Cardiac muscle cell (in vitro differentiated cells and primary cell): ENCODE measurements around the gene APOL3. TPM values are rescaled to one million over a fixed set of nuclear protein-coding genes. Genes with fewer than 3 reads are reported as not detected.
"Not testable (repeated sequence)": the region's sequence is repeated elsewhere in the genome, so short reads cannot be mapped to it uniquely, and the experiment has no call there.

Source experiments
- DNase-seq, 2 donors: peaks; one replicate each; pipeline versions ENCODE4 v3.0.0 to v3.0.0-alpha.2; 2010 to 2017; ENCODE audit warnings: low read depth in 1 of 2, low spot score in 1 of 2
- H3K27ac ChIP-seq: fragments of 200-600 bp; sonication (generic); 2 replicates; pipeline ENCODE4 v1.5.1; 2016
- H3K27me3 ChIP-seq: fragments of 200-600 bp; sonication (generic); 2 replicates; pipeline ENCODE4 v1.6.0; 2016; ENCODE audit warnings: control low read depth
- H3K36me3 ChIP-seq: fragments of 200-600 bp; sonication (generic); 2 replicates; pipeline ENCODE4 v1.5.1; 2016; ENCODE audit warnings: control low read depth
- H3K4me1 ChIP-seq: fragments of 200-600 bp; sonication (generic); 2 replicates; pipeline ENCODE4 v1.8.1; 2017; ENCODE audit warnings: low read depth, mild to moderate bottlenecking, mixed run types
- H3K4me3 ChIP-seq: fragments of 200-600 bp; sonication (generic); 2 replicates; pipeline ENCODE4 v1.5.1; 2016; ENCODE audit warnings: mild to moderate bottlenecking
- H3K9me3 ChIP-seq: fragments of 200-600 bp; sonication (generic); 2 replicates; pipeline ENCODE4 v1.5.1; 2017; ENCODE audit warnings: low read depth, mild to moderate bottlenecking, control low read depth
- polyA plus RNA-seq: library from polyadenylated mRNA; unstranded; fragments of >200 nt; fragmentation: Nextera tagmentation; extraction: Ambion mirVana; gene quantifications from 2 replicates; pipeline ENCODE4 v1.2.1, GENCODE V29; 2016
- total RNA-seq: library from RNA; depleted of rRNA; stranded (reverse); fragments of >200 nt; gene quantifications from 2 replicates; pipeline ENCODE4 v1.2.3, GENCODE V29; 2016
- TF ChIP-seq, protein P1 (sequence below): IDR thresholded peaks from 2 replicates; pipeline ENCODE4 v1.5.1; 2012; ENCODE audit warnings: low read depth, mild to moderate bottlenecking, low read length

Gene APOL3
- total and polyA plus RNA-seq, 2 experiments from 2014 or later = not detected

- no peaks in the 10 kb centered on the region for H3K9me3 ChIP-seq
- TF ChIP-seq, protein P1, sequence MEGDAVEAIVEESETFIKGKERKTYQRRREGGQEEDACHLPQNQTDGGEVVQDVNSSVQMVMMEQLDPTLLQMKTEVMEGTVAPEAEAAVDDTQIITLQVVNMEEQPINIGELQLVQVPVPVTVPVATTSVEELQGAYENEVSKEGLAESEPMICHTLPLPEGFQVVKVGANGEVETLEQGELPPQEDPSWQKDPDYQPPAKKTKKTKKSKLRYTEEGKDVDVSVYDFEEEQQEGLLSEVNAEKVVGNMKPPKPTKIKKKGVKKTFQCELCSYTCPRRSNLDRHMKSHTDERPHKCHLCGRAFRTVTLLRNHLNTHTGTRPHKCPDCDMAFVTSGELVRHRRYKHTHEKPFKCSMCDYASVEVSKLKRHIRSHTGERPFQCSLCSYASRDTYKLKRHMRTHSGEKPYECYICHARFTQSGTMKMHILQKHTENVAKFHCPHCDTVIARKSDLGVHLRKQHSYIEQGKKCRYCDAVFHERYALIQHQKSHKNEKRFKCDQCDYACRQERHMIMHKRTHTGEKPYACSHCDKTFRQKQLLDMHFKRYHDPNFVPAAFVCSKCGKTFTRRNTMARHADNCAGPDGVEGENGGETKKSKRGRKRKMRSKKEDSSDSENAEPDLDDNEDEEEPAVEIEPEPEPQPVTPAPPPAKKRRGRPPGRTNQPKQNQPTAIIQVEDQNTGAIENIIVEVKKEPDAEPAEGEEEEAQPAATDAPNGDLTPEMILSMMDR = no peak
- no peak overlapping the region for H3K4me3 ChIP-seq
- no peak for DNase-seq
- no peak overlapping the region for H3K27ac ChIP-seq
- peaks cover 3% of the 10 kb centered on the region for H3K27me3 ChIP-seq
- peaks cover 10% of the 10 kb centered on the region for H3K4me1 ChIP-seq
- no peaks in the 10 kb centered on the region for H3K36me3 ChIP-seq
Observed at GRCh38 chr22:36125434-36125833, 35.1 kb downstream of the APOL3 start.

- Histone ChIP-seq H3K27ac (no peak overlapping the region), H3K36me3 (no peaks in the 10 kb centered on the region), H3K9me3 (no peaks in the 10 kb centered on the region), H3K4me3 (no peak overlapping the region), H3K27me3 (peaks cover 3% of the 10 kb centered on the region), H3K4me1 (peaks cover 10% of the 10 kb centered on the region)
- no peak for DNase-seq
- TF ChIP-seq, protein P1 = no peak
Observed at GRCh38 chr22:36124666-36125065, 35.9 kb downstream of the APOL3 start.

DNA sequence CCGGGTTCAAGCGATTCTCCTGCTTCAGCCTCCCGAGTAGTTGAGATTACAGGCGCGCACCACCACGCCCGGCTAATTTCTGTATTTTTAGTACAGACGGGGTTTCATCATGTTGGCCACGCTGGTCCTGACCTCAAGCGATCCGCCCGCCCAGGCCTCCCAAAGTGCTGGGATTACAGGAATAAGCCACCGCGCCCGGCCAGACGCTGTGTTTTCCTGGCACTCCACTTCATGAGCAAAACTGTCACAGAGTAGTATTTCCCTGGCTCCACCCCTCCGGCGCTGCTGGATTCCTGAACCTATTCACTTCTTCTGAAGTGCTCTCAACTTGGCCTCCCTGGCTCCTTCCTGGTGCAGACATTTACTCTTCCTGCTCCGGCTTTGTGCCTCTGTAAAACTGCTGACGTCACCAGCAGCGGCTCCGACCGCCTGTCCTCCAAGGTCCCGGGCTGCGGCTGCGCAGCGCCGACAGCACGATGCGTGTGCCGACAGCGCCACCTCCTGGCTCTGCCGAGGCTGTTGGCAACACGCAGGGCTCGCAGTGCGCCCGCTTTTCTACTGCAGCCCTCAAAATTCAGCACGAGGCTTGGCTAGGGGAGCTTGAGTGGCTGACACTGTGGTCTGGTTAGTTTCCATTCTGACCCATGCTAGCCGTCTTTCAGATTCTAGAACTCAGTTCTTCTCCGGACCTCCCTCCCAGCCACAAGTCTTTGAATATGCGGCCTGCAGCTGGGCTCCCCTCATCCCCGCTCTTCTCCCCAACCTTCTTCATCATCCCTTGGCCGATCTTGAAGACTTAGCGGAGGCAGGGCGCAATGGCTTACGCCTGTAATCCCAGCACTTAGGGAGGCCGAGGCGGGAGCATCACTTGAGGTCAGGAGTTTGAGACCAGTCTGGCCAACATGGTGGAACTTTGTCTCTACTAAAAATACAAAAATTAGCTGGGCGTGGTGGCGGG is 36.6 kb downstream of the APOL3 start:
- Histone ChIP-seq H3K27me3 (peaks cover 3% of the 10 kb centered on the region), H3K36me3 (no peaks in the 10 kb centered on the region), H3K4me1 (peaks cover 10% of the 10 kb centered on the region), H3K9me3 (no peaks in the 10 kb centered on the region), H3K4me3 (no peak overlapping the region), H3K27ac (peak overlapping the region; percentile 85)
- peak; percentile 98 for DNase-seq
- TF ChIP-seq, protein P1 = peak; percentile 97

DNA sequence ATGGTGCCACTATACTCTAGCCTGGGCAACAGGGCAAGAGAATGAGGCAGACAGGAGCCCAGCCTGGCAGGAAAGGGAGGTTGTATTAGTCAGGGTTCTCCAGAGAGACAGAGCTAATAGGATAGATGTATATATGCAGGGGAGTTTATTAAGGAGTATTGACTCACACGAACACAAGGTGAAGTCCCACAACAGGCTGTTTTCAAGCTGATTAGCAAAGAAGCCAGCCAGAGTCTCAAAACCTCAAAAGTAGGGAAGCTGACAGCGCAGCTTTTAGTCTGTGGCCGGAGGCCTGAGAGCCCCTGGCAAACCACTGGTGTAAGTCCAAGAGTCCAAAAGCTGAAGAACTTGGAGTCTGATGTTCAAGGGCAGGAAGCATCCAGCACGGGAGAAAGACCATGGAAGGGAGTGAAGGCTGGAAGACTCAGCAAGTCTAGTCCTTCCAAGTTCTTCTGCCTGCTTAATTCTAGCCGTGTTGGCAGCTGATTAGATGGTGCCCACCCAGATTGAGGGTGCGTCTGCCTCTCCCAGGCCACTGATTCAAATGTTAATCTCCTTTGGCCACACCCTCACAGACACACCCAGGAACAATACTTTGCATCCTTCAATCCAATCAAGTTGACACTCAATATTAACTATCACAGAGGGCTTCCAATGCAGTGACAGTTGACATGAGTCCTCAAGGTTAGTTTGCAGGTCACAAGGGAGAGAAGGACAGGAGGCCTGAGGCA is 39.8 kb downstream of the APOL3 start:
- not testable (repeated sequence) for H3K9me3 ChIP-seq

DNA sequence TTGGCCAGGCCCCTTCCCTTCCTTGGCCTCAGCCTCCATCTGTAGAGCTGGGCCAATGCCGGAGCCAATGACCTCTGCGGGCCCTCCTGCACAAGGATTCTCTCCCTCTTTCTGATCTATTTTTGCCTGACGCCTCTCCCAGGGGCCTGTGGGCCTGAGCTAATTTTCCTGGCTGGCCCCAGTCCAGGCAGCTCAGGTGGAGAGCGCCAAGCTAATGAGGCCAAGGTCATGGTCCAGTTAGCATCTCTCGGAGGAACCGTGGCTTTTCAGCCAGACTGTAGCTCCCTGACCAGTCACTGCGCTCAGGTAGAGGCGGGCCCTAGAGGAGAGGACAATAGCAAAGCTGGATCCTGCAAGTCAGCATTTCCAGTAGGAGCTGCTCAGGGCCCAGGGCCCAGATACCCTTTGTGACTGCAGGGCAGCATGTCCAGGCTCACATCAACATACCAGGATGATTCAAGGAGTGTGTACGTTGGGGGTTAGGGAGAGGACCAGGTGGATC is 43.5 kb downstream of the APOL3 start:
- Histone ChIP-seq H3K9me3 (no peaks in the 10 kb centered on the region), H3K27ac (peak overlapping the region; percentile 70), H3K4me3 (no peak overlapping the region), H3K27me3 (no peaks in the 10 kb centered on the region), H3K36me3 (no peaks in the 10 kb centered on the region), H3K4me1 (peaks cover 14% of the 10 kb centered on the region)
- DNase-seq = peak in 1 of 2 donors; percentile 47
- TF ChIP-seq, protein P1 = no peak

More for the DNA sequence above, 39.8 kb downstream of the APOL3 start:
- Histone ChIP-seq H3K27ac (peak overlapping the region; percentile 4), H3K4me1 (peaks cover 14% of the 10 kb centered on the region)
- not testable (repeated sequence) for H3K36me3 ChIP-seq, DNase-seq, H3K27me3 ChIP-seq, H3K4me3 ChIP-seq

DNA sequence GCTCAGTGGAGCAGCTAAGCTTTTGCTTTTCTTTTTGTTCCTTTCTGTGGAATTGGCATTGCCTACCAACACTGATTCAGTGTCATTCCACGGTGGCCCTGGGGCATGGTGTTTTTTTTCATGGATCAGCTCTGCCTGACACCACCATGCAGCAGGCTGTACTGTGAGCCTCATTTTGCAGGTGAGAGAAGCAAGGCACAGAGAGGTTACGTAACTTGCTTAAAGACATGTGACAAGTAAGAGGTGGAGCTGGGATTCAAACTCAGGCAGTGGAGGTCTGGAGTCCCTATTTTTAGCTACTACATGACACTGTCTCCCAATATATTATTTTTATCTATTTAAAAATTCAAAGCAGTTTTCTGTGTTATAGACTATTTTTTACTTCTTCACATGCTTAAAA is 44.4 kb downstream of the APOL3 start:
- H3K27ac ChIP-seq = no peak overlapping the region
- no peak for DNase-seq
- no peaks in the 10 kb centered on the region for H3K36me3 ChIP-seq
- peaks cover 4% of the 10 kb centered on the region for H3K4me1 ChIP-seq
- TF ChIP-seq, protein P1 = no peak
- no peaks in the 10 kb centered on the region for H3K9me3 ChIP-seq
- H3K27me3 ChIP-seq = no peaks in the 10 kb centered on the region
- H3K4me3 ChIP-seq = no peak overlapping the region
